ENCODE data around the gene ZNF311. TPM values are rescaled to one million over a fixed set of nuclear protein-coding genes. Genes with fewer than 3 reads are reported as not detected.

The ZNF311 gene
- total RNA-seq = 0.84 and 1.6 TPM in 2 replicates

GRCh38 chr6:29005183-29005885 lies at the start of gene ZNF311:
Gene ZNF311, minus strand, starts transcription at chr6:29005315. Its CDS starts 1,361 bp downstream, at chr6:29003954.

DNA sequence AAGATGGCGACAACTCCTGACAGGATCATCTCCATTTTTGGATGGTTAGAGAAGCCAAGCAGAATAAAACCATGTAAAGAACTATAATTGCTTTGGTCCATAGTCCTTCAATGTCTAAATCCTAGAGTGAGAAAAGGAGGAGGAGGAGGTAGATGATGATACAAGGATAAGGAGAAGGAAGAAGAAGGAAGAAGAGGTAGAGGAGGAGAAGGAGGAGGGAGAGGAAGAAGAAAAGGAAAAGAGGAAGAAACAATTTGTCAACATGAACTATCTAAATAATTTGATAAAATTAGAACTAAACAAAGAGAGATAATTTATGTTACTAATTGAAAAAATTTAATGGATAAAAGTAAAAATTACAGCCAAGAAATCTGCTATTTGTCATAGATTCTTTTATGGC lies 40.0 kb upstream of the ZNF311 start, which contains the start of gene OR2W1:
Gene OR2W1, minus strand, starts transcription at position 101 of the 400 bp plus-strand sequence. Its CDS starts 0 bp downstream, at position 101.

Other genes starting within 250 kb of the ZNF311 start
- gene TRIM27, start 81.3 kb downstream of the ZNF311 start, total RNA-seq = 62.6 and 67.9 TPM in 2 replicates
- gene OR2W1, start 39.9 kb upstream of the ZNF311 start, total RNA-seq = not detected in 2 replicates
- not detected in 2 replicates for gene OR2B3, start 82.0 kb upstream of the ZNF311 start, total RNA-seq
- gene OR2J1, start 94.2 kb upstream of the ZNF311 start, total RNA-seq = not detected in 2 replicates
- gene OR2J3, start 102.7 kb upstream of the ZNF311 start, total RNA-seq = not detected in 2 replicates
- not detected in 2 replicates for gene OR2J2, start 165.6 kb upstream of the ZNF311 start, total RNA-seq